Epithelial cell of esophagus (primary cell): ENCODE measurements around the gene RSRC1.

ENCODE experiments used
- DNase-seq: peaks from one replicate; pipeline ENCODE4 v3.0.0; 2010; ENCODE audit warnings: low read depth
- H3K4me3 ChIP-seq: 2 replicates; pipeline ENCODE4 v1.5.1; 2011; ENCODE audit warnings: mild to moderate bottlenecking, low read length, control low read depth
- TF ChIP-seq, protein P1 (sequence below): IDR thresholded peaks from 2 replicates; pipeline ENCODE4 v1.5.1; 2011; ENCODE audit warnings: low read depth, mild to moderate bottlenecking, low read length, control low read depth, inconsistent platforms; ENCODE audit not compliant: insufficient read depth; ENCODE audit errors: missing control alignments

RSRC1 gene

GRCh38 chr3:158095111-158095813 lies 14.6 kb upstream of the RSRC1 start:
- DNase-seq, result no peak
- TF ChIP-seq, protein P1, sequence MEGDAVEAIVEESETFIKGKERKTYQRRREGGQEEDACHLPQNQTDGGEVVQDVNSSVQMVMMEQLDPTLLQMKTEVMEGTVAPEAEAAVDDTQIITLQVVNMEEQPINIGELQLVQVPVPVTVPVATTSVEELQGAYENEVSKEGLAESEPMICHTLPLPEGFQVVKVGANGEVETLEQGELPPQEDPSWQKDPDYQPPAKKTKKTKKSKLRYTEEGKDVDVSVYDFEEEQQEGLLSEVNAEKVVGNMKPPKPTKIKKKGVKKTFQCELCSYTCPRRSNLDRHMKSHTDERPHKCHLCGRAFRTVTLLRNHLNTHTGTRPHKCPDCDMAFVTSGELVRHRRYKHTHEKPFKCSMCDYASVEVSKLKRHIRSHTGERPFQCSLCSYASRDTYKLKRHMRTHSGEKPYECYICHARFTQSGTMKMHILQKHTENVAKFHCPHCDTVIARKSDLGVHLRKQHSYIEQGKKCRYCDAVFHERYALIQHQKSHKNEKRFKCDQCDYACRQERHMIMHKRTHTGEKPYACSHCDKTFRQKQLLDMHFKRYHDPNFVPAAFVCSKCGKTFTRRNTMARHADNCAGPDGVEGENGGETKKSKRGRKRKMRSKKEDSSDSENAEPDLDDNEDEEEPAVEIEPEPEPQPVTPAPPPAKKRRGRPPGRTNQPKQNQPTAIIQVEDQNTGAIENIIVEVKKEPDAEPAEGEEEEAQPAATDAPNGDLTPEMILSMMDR, result no peak
- no peak overlapping the region for H3K4me3 ChIP-seq

DNA sequence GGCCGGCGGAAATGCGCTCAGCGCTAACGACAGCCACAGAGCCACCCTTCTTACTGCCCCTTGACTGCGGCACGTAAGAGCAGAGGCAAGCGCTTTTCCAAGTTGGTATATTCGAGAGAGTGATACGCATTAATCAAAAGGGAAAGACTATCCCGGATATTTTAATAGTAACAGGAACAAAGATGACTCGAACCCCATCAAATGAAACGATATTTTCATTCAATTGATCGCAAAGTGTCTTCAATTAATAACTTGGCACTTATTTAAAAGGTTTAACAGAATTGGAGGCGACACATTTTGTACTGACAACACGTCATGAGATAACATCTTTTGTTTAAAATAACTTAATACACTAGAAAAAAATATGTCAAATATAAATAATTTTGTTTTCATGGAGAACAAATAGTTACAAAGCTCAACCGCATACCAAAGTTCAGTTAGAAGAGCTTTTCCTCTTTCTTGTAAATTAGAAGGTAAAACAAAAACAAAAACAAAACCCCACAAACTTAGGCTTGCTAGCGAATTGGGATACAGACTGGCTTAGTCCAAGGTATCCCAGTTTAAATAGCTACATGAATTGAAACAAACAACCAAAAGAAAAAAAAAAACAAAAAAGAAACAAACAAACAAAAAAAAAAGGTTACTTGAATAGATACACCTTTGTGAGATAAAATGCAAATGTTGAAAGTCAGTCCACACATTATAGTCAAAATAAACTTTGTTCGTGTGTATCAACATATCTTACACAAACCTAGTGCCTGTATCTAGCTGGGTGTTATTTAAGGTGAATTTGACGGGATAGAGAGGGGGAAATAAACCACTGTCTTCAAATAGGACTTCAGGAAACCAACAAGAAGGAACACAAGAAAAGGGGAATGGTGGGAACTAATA lies 13.8 kb upstream of the RSRC1 start:
- DNase-seq, result no peak
- TF ChIP-seq, protein P1, result no peak
- H3K4me3 ChIP-seq, result no peak overlapping the region

DNA sequence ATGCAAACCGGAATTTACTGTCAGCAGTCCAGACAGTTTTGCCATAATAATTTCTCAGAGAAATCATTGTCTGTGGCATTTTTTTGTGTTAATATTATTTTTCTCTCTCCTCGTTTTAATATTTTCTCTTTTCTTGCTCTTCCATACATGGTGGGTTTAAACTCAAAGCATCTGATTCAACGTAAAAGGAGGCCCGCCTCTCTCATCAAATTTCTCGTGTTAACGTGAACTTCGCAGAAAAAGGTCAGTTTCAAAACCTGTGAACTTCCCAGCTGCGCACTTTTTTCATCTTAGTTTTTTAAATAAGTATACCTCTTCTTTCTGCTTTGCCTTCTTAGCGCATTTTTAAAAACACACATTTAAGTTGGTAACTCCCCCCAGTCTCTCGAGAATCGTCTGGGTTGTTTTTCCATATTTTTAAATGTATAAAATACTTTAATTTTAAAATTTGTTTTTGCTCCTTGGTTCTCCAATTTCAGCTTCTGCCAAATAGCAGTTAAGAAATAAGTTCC lies 12.8 kb upstream of the RSRC1 start:
- TF ChIP-seq, protein P1, result no peak
- H3K4me3 ChIP-seq, result no peak overlapping the region
- DNase-seq, result no peak

DNA sequence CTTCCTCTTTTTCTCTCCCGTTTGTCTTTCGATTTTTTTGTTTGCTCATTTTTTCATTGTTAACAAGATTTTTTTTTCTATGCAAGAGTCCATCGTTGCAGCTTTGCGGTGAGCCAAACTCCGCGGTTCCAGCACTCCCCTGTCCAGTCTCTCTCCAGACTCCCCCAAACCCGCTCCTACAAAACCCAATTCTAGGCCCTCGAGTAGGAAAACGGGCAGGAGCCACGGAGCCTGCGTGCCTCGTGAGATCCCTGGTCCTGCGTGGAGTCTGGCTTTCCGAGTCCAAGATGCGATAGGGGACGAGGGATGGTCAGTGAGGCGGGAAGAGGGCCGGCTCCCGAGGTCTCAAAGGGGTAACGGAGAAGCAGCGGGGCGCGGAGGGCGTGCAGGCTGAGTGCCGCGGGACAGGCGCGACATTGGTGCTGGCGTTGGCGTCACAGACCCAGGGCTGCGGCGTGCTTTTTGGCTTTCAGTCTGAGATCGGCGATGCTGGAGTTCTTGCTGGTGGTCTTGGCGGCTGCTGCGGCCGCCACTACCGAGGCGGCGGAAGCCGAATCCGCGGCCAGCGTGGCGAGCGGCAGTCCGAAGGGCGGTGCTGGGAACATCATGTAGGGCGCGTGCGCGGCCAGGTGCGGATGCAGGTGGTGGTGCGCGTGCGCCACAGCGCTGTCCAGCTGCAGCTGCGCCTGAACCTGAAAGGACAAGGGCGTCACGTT lies 12.1 kb upstream of the RSRC1 start:
- H3K4me3 ChIP-seq, result peak overlapping the region; percentile 63
- DNase-seq, result peak; percentile 89
- TF ChIP-seq, protein P1, result no peak

- no peak for DNase-seq
- TF ChIP-seq, protein P1, result no peak
- H3K4me3 ChIP-seq, result peak overlapping the region; percentile 63
Measured at GRCh38 chr3:158098309-158098639, 11.6 kb upstream of the RSRC1 start.

DNA sequence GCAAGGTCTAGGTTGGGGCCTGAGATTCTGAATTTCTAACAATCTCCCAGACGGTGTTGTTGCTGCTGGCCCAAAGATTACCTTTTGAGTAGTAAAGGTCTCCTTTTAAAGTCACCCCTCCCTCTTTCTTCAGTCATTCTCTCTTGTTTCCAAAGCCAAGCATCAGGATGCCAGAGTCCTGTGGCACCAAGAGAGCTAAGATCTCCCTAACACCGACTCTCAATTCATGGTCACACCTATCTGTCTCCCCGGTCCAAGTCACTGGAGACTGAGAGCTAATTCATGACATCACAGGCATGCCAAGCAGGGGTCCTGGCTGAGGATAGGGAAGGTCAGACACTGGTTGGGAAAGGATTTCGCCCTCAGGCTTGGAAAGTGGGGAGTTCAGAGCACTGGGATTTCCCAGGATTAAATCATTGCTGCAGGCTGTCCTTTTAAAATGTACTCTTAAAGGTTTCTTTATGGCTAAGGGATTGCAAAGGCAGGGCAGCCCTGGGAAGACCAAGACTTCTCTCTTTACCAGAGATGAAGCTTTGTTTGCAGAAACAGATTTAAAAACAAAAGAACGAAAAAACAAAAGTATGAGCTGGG lies 11.0 kb upstream of the RSRC1 start:
- H3K4me3 ChIP-seq, result no peak overlapping the region
- TF ChIP-seq, protein P1, result no peak
- DNase-seq, result no peak
